ENCODE data around the gene EML6.

- TF ChIP-seq CTCF (conservative IDR thresholded peaks at IDR 0.05 in 1 of 2, IDR thresholded peaks at IDR 0.05 in 1 of 2; ENCODE audit: extremely low read depth in 1 of 2, insufficient read depth in 1 of 2, low read depth in 1 of 2, low read length in 2 of 2) (no peak), EZH2 (IDR thresholded peaks at IDR 0.05; ENCODE audit: borderline replicate concordance, low read length) (no peak)
Observed at GRCh38 chr2:54957321-54957999, 234.0 kb downstream of the EML6 start.
